Central memory CD8-positive, alpha-beta T cell (primary cell): ENCODE measurements around the gene ATP6AP1.

Source experiments
- ATAC-seq: fragments of 150-1000 bp; cut with Tn5 transposase; replicated peaks from 2 replicates; pipeline ENCODE4 v1.10.0; 2022; ENCODE audit warnings: mild to moderate bottlenecking, moderate FRiP score, moderate number of reproducible peaks; ENCODE audit not compliant: poor library complexity, severe bottlenecking; ENCODE audit errors: extremely low read depth
- DNase-seq, 2 donors: peaks; one replicate each; pipeline ENCODE4 v3.0.0; 2021; ENCODE audit warnings: low spot score in 2 of 2
- H3K27ac Mint-ChIP-seq: one replicate; pipeline ENCODE4 v1.8.0; 2022; ENCODE audit warnings: low read depth, mild to moderate bottlenecking, moderate library complexity, mixed read lengths
- H3K27me3 Mint-ChIP-seq: one replicate; pipeline ENCODE4 v1.8.0; 2022; ENCODE audit warnings: mixed read lengths
- H3K36me3 Mint-ChIP-seq: one replicate; pipeline ENCODE4 v1.8.0; 2022; ENCODE audit warnings: mild to moderate bottlenecking, moderate library complexity, mixed read lengths; ENCODE audit not compliant: insufficient read depth
- H3K4me1 Mint-ChIP-seq: one replicate; pipeline ENCODE4 v1.8.0; 2022; ENCODE audit warnings: mixed read lengths
- H3K4me3 Mint-ChIP-seq: one replicate; pipeline ENCODE4 v1.8.0; 2022; ENCODE audit warnings: mild to moderate bottlenecking, moderate library complexity, mixed read lengths
- H3K9me3 Mint-ChIP-seq: one replicate; pipeline ENCODE4 v1.8.0; 2022; ENCODE audit warnings: mixed read lengths

Gene ATP6AP1

DNA sequence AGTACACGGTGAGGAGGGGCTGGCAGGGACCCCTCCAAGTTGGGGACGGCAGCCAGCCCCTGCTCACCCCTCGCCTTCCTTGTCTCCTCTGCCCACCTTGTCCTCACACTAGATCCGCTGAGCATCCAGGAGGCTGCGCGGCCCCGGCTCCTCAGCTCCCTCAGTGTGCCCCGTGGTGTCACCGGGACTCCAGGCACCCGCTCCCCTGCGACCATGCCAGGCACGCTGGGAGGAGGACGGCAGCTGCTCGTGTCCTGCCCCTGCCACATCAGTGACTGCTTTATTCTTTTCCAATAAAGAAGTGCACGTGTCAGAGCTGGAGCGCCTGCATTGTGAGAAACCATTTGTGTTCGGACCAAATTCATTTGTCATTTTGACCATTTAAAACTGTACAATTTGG lies 21.8 kb downstream of the ATP6AP1 start:
- Mint-ChIP-seq H3K27ac (no peak overlapping the region), H3K36me3 (peaks cover 7% of the 10 kb centered on the region), H3K9me3 (no peaks in the 10 kb centered on the region), H3K4me3 (no peak overlapping the region), H3K27me3 (no peaks in the 10 kb centered on the region), H3K4me1 (peaks cover 10% of the 10 kb centered on the region)
- ATAC-seq (no peak), DNase-seq (no peak)

- Mint-ChIP-seq H3K9me3 (no peaks in the 10 kb centered on the region), H3K4me1 (peaks cover 7% of the 10 kb centered on the region), H3K27ac (no peak overlapping the region), H3K4me3 (no peak overlapping the region), H3K36me3 (peaks cover 12% of the 10 kb centered on the region), H3K27me3 (no peaks in the 10 kb centered on the region)
- DNase-seq (no peak), ATAC-seq (no peak)
Measured at GRCh38 chrX:154452823-154453222, 24.3 kb downstream of the ATP6AP1 start.

DNA sequence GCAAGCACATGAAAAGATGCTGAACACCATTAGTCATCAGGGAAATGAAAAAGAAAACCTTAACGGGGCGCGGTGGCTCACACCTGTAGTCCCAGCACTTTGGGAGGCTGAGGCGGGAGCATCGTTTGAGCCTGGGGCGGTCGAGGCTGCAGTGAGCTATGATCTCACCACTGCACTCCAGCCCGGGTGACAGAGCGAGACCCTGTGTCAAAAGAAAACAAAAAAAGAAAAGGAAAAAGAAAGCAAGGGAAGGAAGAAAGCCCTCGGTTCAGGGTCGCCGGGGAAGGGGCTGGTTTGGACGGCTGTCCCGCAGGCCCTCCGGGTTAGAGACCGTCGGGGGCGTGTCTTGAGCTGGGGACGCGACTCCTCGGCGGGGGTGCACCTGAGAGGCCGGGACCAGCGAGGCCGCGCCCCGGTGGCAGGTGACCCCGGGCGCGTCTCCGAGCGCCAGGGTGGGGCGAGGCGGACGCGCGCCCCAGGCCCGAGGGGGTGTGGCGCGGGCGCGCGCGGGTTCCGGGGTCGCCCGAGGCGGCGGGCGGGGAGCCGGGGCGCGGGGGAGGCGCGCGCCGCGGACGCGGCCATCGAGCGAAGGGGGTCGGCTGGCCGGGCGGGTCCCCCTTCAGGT lies 29.1 kb downstream of the ATP6AP1 start:
- DNase-seq (no peak), ATAC-seq (peak; percentile 52)
- H3K27me3 Mint-ChIP-seq = no peaks in the 10 kb centered on the region
- peaks cover 11% of the 10 kb centered on the region for H3K36me3 Mint-ChIP-seq
- H3K4me1 Mint-ChIP-seq = peaks cover 18% of the 10 kb centered on the region
- no peaks in the 10 kb centered on the region for H3K9me3 Mint-ChIP-seq
- peak overlapping the region; percentile 97 for H3K27ac Mint-ChIP-seq
- peak overlapping the region; percentile 99 for H3K4me3 Mint-ChIP-seq

- H3K27ac Mint-ChIP-seq = peak within 1 kb of the TSS; percentile 97
- peaks cover 9% of the 10 kb centered on the region for H3K36me3 Mint-ChIP-seq
- ATAC-seq = peak; percentile 79
- H3K4me1 Mint-ChIP-seq = peaks cover 18% of the 10 kb centered on the region
- no peaks in the 10 kb centered on the region for H3K27me3 Mint-ChIP-seq
- DNase-seq = peak; percentile 43 to 54
- H3K9me3 Mint-ChIP-seq = no peaks in the 10 kb centered on the region
- peak within 1 kb of the TSS; percentile 99 for H3K4me3 Mint-ChIP-seq
Measured at GRCh38 chrX:154458116-154458953, 29.9 kb downstream of the ATP6AP1 start, which contains the start of gene PLXNA3. Gene PLXNA3 (plus strand): TSS chrX:154458281. CDS start chrX:154460184, 1,903 bp downstream.

- H3K27me3 Mint-ChIP-seq = no peaks in the 10 kb centered on the region
- no peaks in the 10 kb centered on the region for H3K9me3 Mint-ChIP-seq
- H3K4me1 Mint-ChIP-seq = peaks cover 18% of the 10 kb centered on the region
- ATAC-seq (no peak), DNase-seq (no peak)
- peaks cover 9% of the 10 kb centered on the region for H3K36me3 Mint-ChIP-seq
- peak overlapping the region; percentile 57 for H3K27ac Mint-ChIP-seq
- H3K4me3 Mint-ChIP-seq = peak overlapping the region; percentile 78
Measured at GRCh38 chrX:154458954-154459778, 30.7 kb downstream of the ATP6AP1 start.

- Mint-ChIP-seq H3K4me1 (peaks cover 18% of the 10 kb centered on the region), H3K27me3 (no peaks in the 10 kb centered on the region), H3K27ac (peak overlapping the region; percentile 65), H3K4me3 (peak overlapping the region; percentile 78), H3K9me3 (no peaks in the 10 kb centered on the region), H3K36me3 (peaks cover 9% of the 10 kb centered on the region)
- no peak for DNase-seq
- ATAC-seq = no peak
Measured at GRCh38 chrX:154459832-154460231, 31.4 kb downstream of the ATP6AP1 start.

DNA sequence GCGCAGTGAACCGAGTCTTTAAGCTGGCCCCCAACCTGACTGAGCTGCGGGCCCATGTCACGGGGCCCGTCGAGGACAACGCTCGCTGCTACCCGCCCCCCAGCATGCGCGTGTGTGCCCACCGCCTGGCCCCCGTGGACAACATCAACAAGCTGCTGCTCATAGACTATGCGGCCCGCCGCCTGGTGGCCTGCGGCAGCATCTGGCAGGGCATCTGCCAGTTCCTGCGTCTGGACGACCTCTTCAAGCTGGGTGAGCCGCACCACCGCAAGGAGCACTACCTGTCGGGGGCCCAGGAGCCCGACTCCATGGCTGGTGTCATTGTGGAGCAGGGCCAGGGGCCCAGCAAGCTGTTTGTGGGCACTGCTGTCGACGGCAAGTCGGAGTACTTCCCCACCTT lies 31.8 kb downstream of the ATP6AP1 start:
- ATAC-seq (no peak), DNase-seq (no peak)
- peak overlapping the region; percentile 78 for H3K4me3 Mint-ChIP-seq
- H3K27ac Mint-ChIP-seq = peak overlapping the region; percentile 65
- no peaks in the 10 kb centered on the region for H3K27me3 Mint-ChIP-seq
- H3K9me3 Mint-ChIP-seq = no peaks in the 10 kb centered on the region
- H3K36me3 Mint-ChIP-seq = peaks cover 9% of the 10 kb centered on the region
- peaks cover 18% of the 10 kb centered on the region for H3K4me1 Mint-ChIP-seq

DNA sequence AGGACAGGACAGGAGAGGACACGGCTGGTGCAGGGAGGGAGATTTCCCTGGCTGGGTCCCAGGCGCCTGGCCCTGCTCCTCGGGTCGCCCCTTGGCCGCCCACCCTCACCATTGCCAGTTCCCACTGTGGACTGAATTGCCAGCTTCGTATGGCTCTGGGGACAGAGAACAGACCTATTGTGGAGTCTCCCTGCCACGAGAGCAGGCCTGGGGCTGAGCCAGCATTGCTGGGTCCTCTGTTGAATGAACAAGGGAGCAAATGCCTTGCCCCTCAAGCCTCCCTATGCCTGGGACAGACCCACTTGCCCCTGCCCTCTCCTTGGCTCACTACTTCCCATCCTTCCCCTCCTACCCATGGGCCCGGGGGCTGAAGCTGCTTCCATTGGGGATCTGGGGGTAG lies 33.9 kb downstream of the ATP6AP1 start:
- no peak for ATAC-seq
- Mint-ChIP-seq H3K27me3 (no peaks in the 10 kb centered on the region), H3K27ac (no peak overlapping the region), H3K36me3 (peaks cover 6% of the 10 kb centered on the region), H3K4me1 (peaks cover 14% of the 10 kb centered on the region), H3K9me3 (no peaks in the 10 kb centered on the region), H3K4me3 (no peak overlapping the region)
- no peak for DNase-seq

GRCh38 chrX:154463611-154464220 lies 35.2 kb downstream of the ATP6AP1 start:
- Mint-ChIP-seq H3K27ac (no peak overlapping the region), H3K4me1 (peaks cover 11% of the 10 kb centered on the region)

GRCh38 chrX:154464806-154465365 lies 36.4 kb downstream of the ATP6AP1 start:
- no peaks in the 10 kb centered on the region for H3K9me3 Mint-ChIP-seq
- H3K27me3 Mint-ChIP-seq = no peaks in the 10 kb centered on the region
- H3K27ac Mint-ChIP-seq = no peak overlapping the region
- H3K4me1 Mint-ChIP-seq = peaks cover 5% of the 10 kb centered on the region
- H3K4me3 Mint-ChIP-seq = no peak overlapping the region
- DNase-seq (no peak), ATAC-seq (no peak)
- peaks cover 8% of the 10 kb centered on the region for H3K36me3 Mint-ChIP-seq

More at GRCh38 chrX:154463611-154464220, 35.2 kb downstream of the ATP6AP1 start:
- Mint-ChIP-seq H3K36me3 (peaks cover 6% of the 10 kb centered on the region), H3K4me3 (no peak overlapping the region), H3K27me3 (no peaks in the 10 kb centered on the region), H3K9me3 (no peaks in the 10 kb centered on the region)
- ATAC-seq = no peak
- no peak for DNase-seq

- no peak for DNase-seq
Measured at GRCh38 chrX:154465601-154466000, 37.1 kb downstream of the ATP6AP1 start.

DNA sequence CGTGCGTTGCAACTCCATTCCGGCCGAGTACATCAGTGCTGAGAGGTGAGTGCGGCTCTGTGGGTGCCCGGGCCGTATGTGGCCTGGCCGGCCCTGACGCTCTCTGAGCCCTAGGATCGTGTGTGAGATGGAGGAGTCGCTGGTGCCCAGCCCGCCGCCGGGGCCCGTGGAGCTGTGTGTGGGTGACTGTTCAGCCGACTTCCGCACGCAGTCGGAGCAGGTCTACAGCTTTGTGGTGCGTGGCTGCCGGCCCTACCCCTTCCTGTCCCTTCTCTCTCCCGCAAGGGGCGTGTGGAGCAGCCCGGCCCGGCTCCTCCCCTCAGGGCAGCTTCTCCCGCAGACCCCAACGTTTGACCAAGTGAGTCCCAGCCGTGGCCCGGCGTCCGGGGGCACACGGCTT lies 37.6 kb downstream of the ATP6AP1 start:
- Mint-ChIP-seq H3K4me1 (no peaks in the 10 kb centered on the region), H3K4me3 (no peak overlapping the region), H3K36me3 (peaks cover 9% of the 10 kb centered on the region), H3K27ac (no peak overlapping the region), H3K27me3 (no peaks in the 10 kb centered on the region), H3K9me3 (no peaks in the 10 kb centered on the region)
- ATAC-seq = no peak
- no peak for DNase-seq

More at GRCh38 chrX:154465601-154466000, 37.1 kb downstream of the ATP6AP1 start:
- Mint-ChIP-seq H3K27ac (no peak overlapping the region), H3K9me3 (no peaks in the 10 kb centered on the region), H3K4me1 (no peaks in the 10 kb centered on the region), H3K27me3 (no peaks in the 10 kb centered on the region), H3K36me3 (peaks cover 8% of the 10 kb centered on the region), H3K4me3 (no peak overlapping the region)
- no peak for ATAC-seq
